Uterus (tissue), 4 donors: Measurements from ENCODE around the gene GMPPA. TPM values are rescaled to one million over a fixed set of nuclear protein-coding genes. Genes with fewer than 3 reads are reported as not detected.

Experiments
- DNase-seq, 2 donors: peaks; one replicate each; pipeline ENCODE4 v3.0.0-alpha.2; 2019 to 2020
- H3K27ac ChIP-seq, 2 donors: fragments of 200-600 bp; sonication (generic); 1 replicate in 1 of 2; 2 replicates in 1 of 2; pipeline ENCODE4 v1.5.1; 2016 to 2018
- H3K27me3 ChIP-seq, 2 donors: fragments of 200-600 bp; sonication (generic); one replicate each; pipeline ENCODE4 v1.5.1; 2018 to 2019; ENCODE audit warnings: control low read depth in 1 of 2
- H3K36me3 ChIP-seq, 2 donors: fragments of 200-600 bp; sonication (generic); one replicate each; pipeline ENCODE4 v1.5.1; 2019; ENCODE audit warnings: control low read depth in 1 of 2
- H3K4me1 ChIP-seq, 2 donors: fragments of 200-600 bp; sonication (generic); one replicate each; pipeline ENCODE4 v1.5.1; 2018 to 2019; ENCODE audit warnings: control low read depth in 1 of 2
- H3K4me3 ChIP-seq, 2 donors: fragments of 200-600 bp; sonication (generic); 1 replicate in 1 of 2; 2 replicates in 1 of 2; pipeline ENCODE4 v1.5.1; 2018 to 2019; ENCODE audit warnings: mild to moderate bottlenecking in 1 of 2
- H3K9me3 ChIP-seq, 2 donors: fragments of 200-600 bp; sonication (generic); one replicate each; pipeline ENCODE4 v1.5.1; 2019; ENCODE audit warnings: control low read depth in 1 of 2
- POLR2A ChIP-seq, 2 donors: fragments of 450-650 bp; IDR thresholded peaks; one replicate each; pipeline ENCODE4 v1.6.1; 2016; ENCODE audit warnings: antibody characterized with exemption in 2 of 2, mild to moderate bottlenecking in 1 of 2, moderate library complexity in 1 of 2
- intact Hi-C: fragments of 100-400 bp; cut with DNase I; formaldehyde crosslinking; loops from one replicate; pipeline ENCODE4 v1.15.1; 2023; ENCODE audit warnings: low total_unique reads
- total RNA-seq, 4 donors: library from RNA; depleted of rRNA in 3 of 4; stranded (reverse); fragments of >200 nt in 3 of 4; gene quantifications; one replicate each; pipeline versions ENCODE4 v1.1.0 to v1.2.4, GENCODE V29; 2014 to 2023
- TF ChIP-seq, protein P1 (sequence below), 4 experiments: fragments of 200-600 bp in 2 of 4; fragments of 450-650 bp in 2 of 4; sonication (generic) in 2 of 4; IDR thresholded peaks; one replicate each; pipeline ENCODE4 v1.5.1; 2016 to 2019; ENCODE audit warnings: antibody characterized with exemption in 4 of 4, mild to moderate bottlenecking in 2 of 4, moderate library complexity in 1 of 4
- donor health status: DM: yes; HTN: yes; CAD: no.

Gene GMPPA
- total RNA-seq, 4 donors from 2014 or later = 14.1 to 39.5 (median 27.6) TPM

DNA sequence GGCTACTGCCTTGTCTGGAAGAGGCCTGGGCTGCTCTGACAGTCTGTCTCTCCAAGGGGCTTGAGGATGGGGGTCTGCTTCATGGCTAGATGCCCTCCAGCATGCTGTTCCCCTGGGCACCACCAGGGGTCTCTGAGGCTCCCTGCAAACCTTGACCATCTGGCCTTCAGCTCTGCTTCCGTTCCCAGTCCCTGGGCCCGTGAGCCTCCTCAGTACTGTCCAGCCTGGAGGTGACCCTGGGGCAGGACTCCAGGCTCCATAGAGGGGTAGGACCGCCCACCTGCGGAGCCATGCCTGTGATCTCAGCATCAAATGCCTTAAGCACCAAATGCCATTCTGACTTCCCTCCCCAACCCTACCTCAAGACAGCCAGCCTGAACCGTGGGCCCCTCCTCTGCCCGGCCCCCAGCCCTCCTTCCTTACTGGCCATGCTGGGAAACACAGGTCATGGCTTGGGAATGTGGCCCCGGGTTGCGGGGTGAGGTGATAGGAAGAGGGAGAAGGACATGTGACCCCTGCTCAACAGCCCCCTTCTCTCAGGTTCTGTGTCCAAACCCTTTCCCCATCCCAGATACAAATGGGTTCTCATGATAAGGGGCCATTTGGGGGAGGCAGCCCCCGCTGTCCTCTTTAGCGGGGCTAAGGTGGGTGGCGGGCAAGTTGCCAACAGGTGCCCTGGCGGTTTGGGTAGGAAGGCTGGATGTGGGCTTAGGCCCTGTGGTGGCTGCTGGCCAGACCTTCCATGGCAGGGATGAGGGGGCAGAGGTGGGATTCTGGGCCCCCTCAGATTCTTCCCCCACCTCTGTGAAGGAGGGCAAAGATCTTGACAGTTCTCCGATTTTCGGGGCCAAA lies 39.0 kb upstream of the GMPPA start:
- H3K4me1 ChIP-seq = peaks cover 0 to 22% of the 10 kb centered on the region in 2 donors
- no peaks in the 10 kb centered on the region for H3K9me3 ChIP-seq
- H3K27me3 ChIP-seq = no peaks in the 10 kb centered on the region
- DNase-seq = peak; percentile 69 to 71
- TF ChIP-seq, protein P1, sequence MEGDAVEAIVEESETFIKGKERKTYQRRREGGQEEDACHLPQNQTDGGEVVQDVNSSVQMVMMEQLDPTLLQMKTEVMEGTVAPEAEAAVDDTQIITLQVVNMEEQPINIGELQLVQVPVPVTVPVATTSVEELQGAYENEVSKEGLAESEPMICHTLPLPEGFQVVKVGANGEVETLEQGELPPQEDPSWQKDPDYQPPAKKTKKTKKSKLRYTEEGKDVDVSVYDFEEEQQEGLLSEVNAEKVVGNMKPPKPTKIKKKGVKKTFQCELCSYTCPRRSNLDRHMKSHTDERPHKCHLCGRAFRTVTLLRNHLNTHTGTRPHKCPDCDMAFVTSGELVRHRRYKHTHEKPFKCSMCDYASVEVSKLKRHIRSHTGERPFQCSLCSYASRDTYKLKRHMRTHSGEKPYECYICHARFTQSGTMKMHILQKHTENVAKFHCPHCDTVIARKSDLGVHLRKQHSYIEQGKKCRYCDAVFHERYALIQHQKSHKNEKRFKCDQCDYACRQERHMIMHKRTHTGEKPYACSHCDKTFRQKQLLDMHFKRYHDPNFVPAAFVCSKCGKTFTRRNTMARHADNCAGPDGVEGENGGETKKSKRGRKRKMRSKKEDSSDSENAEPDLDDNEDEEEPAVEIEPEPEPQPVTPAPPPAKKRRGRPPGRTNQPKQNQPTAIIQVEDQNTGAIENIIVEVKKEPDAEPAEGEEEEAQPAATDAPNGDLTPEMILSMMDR (IDR thresholded peaks at IDR 0.05) = peak; percentile 74 to 90 (median 82)
- TF ChIP-seq POLR2A (IDR thresholded peaks at IDR 0.05) = no peak
- intact Hi-C loops = no loop called here
- no peaks in the 10 kb centered on the region for H3K36me3 ChIP-seq
- H3K4me3 ChIP-seq = no peak overlapping the region
- peak overlapping the region; percentile 97 to 98 for H3K27ac ChIP-seq

GRCh38 chr2:219460424-219460926 lies 38.2 kb upstream of the GMPPA start:
- Histone ChIP-seq H3K27me3 (no peaks in the 10 kb centered on the region), H3K9me3 (no peaks in the 10 kb centered on the region), H3K4me3 (peak overlapping the region in 1 of 2 donors; percentile 19), H3K36me3 (no peaks in the 10 kb centered on the region), H3K27ac (peak overlapping the region; percentile 97 to 98), H3K4me1 (peaks cover 0 to 22% of the 10 kb centered on the region in 2 donors)
- intact Hi-C loops = no loop called here
- TF ChIP-seq POLR2A (IDR thresholded peaks at IDR 0.05) = peak; percentile 23 to 59
- TF ChIP-seq, protein P1 (IDR thresholded peaks at IDR 0.05) = no peak
- DNase-seq = peak; percentile 85 to 91

GRCh38 chr2:219461047-219461514 lies 37.6 kb upstream of the GMPPA start:
- Histone ChIP-seq H3K9me3 (no peaks in the 10 kb centered on the region), H3K27ac (peak overlapping the region; percentile 97 to 98), H3K4me3 (peak overlapping the region in 1 of 2 donors; percentile 19), H3K27me3 (no peaks in the 10 kb centered on the region), H3K4me1 (peaks cover 0 to 22% of the 10 kb centered on the region in 2 donors), H3K36me3 (no peaks in the 10 kb centered on the region)
- peak; percentile 79 to 82 for DNase-seq
- TF ChIP-seq POLR2A (IDR thresholded peaks at IDR 0.05) = no peak
- TF ChIP-seq, protein P1 (IDR thresholded peaks at IDR 0.05) = no peak
- intact Hi-C loops = no loop called here

GRCh38 chr2:219461669-219462068 lies 37.0 kb upstream of the GMPPA start:
- H3K9me3 ChIP-seq = no peaks in the 10 kb centered on the region
- H3K4me1 ChIP-seq = peaks cover 0 to 22% of the 10 kb centered on the region in 2 donors
- no peaks in the 10 kb centered on the region for H3K36me3 ChIP-seq
- intact Hi-C loops = no loop called here
- DNase-seq = no peak
- peak overlapping the region; percentile 97 to 98 for H3K27ac ChIP-seq
- H3K27me3 ChIP-seq = no peaks in the 10 kb centered on the region
- no peak overlapping the region for H3K4me3 ChIP-seq
- TF ChIP-seq, protein P1 (IDR thresholded peaks at IDR 0.05) = no peak

DNA sequence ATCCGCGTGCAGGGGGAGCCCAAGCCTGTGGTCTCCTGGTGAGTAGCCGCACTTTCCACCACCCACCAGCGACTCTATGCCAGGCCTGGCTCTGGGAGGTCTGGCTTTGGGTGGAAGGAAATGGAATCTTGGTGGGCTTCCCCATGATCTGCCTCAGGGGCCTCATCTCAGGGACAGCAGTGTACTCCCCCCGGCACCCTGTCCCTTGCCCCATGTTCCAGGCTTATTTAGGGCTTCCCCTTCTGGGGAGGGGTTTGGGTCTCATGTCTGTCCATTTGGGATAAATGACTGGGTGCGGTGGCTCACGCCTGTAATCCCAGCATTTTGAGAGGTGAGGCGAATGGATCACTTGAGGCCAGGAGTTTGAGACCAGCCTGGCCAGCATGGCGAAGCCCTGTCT lies 36.3 kb upstream of the GMPPA start:
- peaks cover 0 to 20% of the 10 kb centered on the region in 2 donors for H3K4me1 ChIP-seq
- DNase-seq = no peak
- no peaks in the 10 kb centered on the region for H3K36me3 ChIP-seq
- intact Hi-C loops = no loop called here
- H3K9me3 ChIP-seq = no peaks in the 10 kb centered on the region
- TF ChIP-seq POLR2A (IDR thresholded peaks at IDR 0.05) = no peak
- TF ChIP-seq, protein P1 (IDR thresholded peaks at IDR 0.05) = no peak
- no peaks in the 10 kb centered on the region for H3K27me3 ChIP-seq
- H3K27ac ChIP-seq = peak overlapping the region; percentile 97 to 98
- H3K4me3 ChIP-seq = no peak overlapping the region
